HAP-1 (cell line): Measurements from ENCODE around the gene RAB2B.
"Not testable (repeated sequence)": the region's sequence is repeated elsewhere in the genome, so short reads cannot be mapped to it uniquely, and the experiment has no call there.

Experiments
- DNase-seq, 2 experiments: peaks; one replicate each; pipeline ENCODE4 v3.0.0-alpha.2; 2016 to 2020; ENCODE audit warnings: low spot score in 2 of 2
- H3K27me3 ChIP-seq: fragments of 250-450 bp; sonication (Bioruptor Pico); 2 replicates; pipeline ENCODE4 v1.5.1; 2020; ENCODE audit warnings: low read depth, mild to moderate bottlenecking, moderate library complexity
- H3K36me3 ChIP-seq: fragments of 250-450 bp; sonication (Bioruptor Pico); replicated peaks from 2 replicates; pipeline ENCODE4 v1.5.1; 2020; ENCODE audit warnings: mild to moderate bottlenecking
- H3K4me1 ChIP-seq: fragments of 250-450 bp; sonication (Bioruptor Pico); 2 replicates; pipeline ENCODE4 v1.5.1; 2020; ENCODE audit warnings: mild to moderate bottlenecking
- H3K4me3 ChIP-seq: fragments of 250-450 bp; sonication (Bioruptor Pico); 2 replicates; pipeline ENCODE4 v1.5.1; 2020; ENCODE audit warnings: mild to moderate bottlenecking, moderate library complexity
- H3K9me3 ChIP-seq: fragments of 250-450 bp; sonication (Bioruptor Pico); 2 replicates; pipeline ENCODE4 v1.5.1; 2020; ENCODE audit warnings: mild to moderate bottlenecking, moderate library complexity
- in situ Hi-C: fragments of 300-500 bp; cut with MboI; formaldehyde crosslinking; loops from 3 replicates; pipeline ENCODE4 v1.14.3; 2020; ENCODE audit warnings: low sequenced_read_pairs, inconsistent platforms, mixed read lengths

RAB2B gene

DNA sequence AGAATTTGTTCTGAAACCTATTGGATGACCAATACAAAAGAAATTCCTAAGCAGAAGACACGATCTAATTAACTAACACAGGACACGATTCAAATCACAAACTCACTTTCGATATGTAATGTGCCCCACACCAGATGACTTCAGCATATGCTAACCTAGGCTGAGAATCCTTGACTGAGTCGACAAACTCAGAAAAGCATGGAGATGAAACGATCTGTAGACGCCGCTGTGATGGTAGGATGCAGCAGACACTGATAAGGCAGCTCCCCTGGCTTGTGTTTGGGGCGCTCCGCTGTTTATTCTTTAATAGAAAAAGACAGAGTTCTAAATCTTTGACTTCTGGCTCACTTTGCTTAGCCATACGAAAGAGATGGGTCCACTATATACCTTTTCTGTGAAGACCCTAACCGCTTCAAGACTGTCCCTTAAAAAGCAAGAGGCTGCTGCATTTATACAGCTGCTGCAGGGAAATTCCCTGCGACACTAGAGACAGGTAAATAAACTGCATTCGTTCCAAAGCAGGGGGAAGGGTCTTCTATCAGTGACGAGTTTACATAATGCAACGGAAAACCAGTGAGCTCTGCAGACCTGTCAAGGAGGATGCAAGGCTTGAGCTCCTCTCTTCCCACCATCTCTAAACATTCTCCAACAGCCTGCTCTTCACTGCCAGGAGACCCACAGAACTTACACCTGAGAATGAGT lies 21.8 kb downstream of the RAB2B start:
- Histone ChIP-seq H3K36me3 (peaks cover 12% of the 10 kb centered on the region), H3K4me1 (peaks cover 17% of the 10 kb centered on the region), H3K9me3 (no peaks in the 10 kb centered on the region), H3K27me3 (no peaks in the 10 kb centered on the region), H3K4me3 (peak overlapping the region; percentile 99)
- in situ Hi-C loops: no loop called here
- no peak for DNase-seq

DNA sequence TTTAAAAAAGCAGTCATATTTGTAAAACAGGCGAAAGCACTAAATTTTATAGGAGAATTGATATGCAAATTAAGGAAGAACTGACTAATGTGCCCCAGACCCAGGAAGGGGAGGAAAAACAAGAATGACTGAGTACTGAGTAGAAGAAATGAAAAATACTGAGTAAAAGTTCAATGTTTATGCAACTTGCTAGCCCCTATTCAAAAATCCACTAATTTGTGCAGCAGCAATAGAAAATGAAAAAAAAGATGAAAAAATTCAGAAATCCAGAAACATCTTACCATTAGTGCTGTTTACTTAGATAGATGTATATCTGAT lies 26.9 kb downstream of the RAB2B start:
- Histone ChIP-seq H3K27me3 (no peaks in the 10 kb centered on the region), H3K36me3 (peaks cover 11% of the 10 kb centered on the region), H3K4me1 (peaks cover 21% of the 10 kb centered on the region), H3K9me3 (no peaks in the 10 kb centered on the region), H3K4me3 (no peak overlapping the region)
- DNase-seq: no peak
- in situ Hi-C loops: no loop called here

DNA sequence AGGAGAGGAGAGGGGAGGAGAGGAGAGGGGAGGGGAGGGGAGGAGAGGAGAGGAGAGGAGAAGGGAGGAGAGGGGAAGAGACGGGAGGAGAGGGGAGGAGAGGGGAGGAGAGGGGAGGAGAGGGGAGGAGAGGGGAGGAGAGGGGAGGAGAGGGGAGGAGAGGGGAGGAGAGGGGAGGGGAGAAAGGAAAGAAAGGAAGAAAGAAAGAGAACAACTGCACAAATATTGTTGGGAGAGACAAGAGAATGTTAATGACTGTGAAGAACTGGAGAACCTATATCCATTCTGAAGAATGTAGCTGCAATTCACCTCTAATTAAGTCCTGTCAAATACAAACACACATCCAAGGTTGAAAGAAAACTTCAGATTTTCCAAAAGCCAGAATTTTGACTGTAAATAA lies 34.1 kb downstream of the RAB2B start:
- H3K4me3 ChIP-seq, H3K27me3 ChIP-seq, in situ Hi-C loops, H3K9me3 ChIP-seq, H3K36me3 ChIP-seq, H3K4me1 ChIP-seq, DNase-seq: not testable (repeated sequence)

DNA sequence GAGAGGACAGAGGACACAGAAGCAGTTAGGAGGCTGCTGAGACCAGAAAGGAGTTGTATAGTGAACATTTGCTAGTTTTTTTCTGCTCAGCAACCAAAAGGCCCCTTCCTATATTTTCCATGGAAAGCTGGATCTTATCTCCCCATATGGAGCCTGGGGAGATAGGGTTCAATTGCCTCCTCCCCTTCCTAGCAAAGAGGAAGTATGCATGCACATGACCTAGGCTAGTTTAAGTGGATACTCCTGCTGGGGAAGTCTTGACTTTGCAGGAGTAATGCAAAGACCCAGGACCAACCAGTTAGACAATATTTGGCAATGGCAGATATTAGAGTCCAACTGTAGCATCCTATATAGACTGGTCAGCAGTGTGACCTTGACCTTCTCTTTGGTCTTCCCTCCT lies 35.9 kb downstream of the RAB2B start:
- H3K9me3 ChIP-seq: no peaks in the 10 kb centered on the region
- no peaks in the 10 kb centered on the region for H3K27me3 ChIP-seq
- H3K4me1 ChIP-seq: peaks cover 10% of the 10 kb centered on the region
- no peak for DNase-seq
- H3K36me3 ChIP-seq: 0 out of 2 replicates have a peak, but pooled peaks cover 3% of the 10 kb centered on the region
- H3K4me3 ChIP-seq: no peak overlapping the region
- in situ Hi-C loops: no loop called here

DNA sequence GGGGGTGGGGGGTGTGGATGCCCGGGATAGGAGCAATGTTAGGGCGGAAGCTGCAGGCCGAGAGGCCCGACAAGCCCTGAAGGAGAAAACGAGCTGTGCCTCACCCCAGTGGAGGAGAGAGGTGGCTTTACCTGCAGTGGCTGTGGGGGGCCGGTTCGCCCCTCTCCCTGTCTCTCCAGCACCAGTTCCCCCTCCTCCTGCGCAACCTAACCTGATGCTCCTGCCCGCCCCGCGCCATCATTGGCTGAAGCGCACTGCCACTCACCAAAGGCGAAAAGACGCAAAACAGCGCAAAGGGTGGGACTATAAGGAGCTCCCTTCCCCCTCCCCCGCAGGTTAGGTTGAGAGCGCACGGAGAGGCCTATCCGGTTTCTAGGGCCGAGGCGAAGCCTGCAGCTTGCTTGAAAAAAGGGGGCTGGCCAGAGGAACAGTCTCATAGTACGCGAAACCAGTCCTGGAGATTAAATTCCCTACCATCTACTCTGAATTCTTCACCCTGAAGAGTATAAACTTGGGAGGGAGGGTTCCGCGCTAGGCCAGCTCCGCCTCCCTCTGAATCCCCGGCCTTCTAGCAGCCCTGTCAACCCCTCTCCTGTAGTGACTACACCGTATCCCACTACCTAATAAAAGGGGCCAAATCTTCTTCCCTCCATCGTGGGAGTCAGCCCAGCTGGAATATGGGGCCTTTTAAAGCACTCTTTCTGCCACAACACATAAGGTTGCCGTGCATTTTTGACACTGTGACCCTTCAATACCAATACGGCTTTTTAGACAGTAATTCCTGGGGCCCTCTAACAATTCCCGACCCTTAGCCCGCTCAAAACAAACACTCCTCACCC lies 39.5 kb downstream of the RAB2B start:
- no peaks in the 10 kb centered on the region for H3K9me3 ChIP-seq
- DNase-seq: peak; percentile 96 to 100
- H3K27me3 ChIP-seq: no peaks in the 10 kb centered on the region
- peaks cover 12% of the 10 kb centered on the region for H3K4me1 ChIP-seq
- H3K4me3 ChIP-seq: peak overlapping the region; percentile 55
- H3K36me3 ChIP-seq: no peaks in the 10 kb centered on the region
- in situ Hi-C loops: no loop called here

DNA sequence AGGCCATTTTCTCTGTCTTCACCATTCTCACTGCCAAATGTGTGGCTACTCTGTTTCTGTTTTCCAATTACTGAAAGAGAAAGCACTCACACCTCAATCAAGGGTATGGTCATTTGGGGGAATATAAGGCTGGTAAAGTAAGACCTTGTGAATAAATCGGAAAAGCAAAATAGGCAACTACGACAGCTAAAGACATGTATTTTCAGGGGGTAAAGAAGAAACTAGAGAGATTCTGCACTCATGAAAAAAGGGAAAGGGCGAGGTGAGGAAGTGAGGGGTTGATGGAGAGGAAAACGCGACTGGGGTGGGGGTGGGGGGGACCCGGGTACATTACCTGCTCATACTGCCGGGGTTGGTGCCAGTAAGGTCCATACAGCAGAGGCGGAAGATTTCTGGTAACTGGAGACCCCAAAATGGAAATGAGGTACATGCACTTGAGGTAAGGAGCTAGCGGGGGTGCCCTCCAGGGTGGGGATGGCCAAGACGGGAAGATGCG lies 40.1 kb downstream of the RAB2B start:
- in situ Hi-C loops: no loop called here
- no peak for DNase-seq
- H3K27me3 ChIP-seq: no peaks in the 10 kb centered on the region

DNA sequence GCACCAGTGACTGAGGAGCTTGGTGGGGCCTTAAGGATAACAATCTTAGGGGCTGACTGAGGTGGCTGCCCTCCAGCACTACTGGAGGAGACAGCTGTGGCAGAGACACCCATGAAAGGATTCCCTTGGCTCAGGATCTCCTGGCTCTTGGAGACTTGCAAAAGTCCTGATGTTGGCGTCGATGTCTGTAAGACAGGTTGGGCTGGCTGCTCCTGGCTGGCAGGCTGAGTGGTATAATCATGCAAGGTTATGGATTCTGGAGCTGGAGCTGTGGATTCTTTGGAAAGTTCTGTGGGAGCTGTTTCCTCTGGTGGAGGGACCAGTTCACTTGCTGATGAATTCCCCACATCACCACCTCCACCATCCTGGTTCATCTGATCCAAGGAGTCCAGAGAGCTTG lies 45.6 kb downstream of the RAB2B start:
- H3K27me3 ChIP-seq: no peaks in the 10 kb centered on the region
- DNase-seq: no peak
- peaks cover 5% of the 10 kb centered on the region for H3K4me1 ChIP-seq
- H3K4me3 ChIP-seq: no peak overlapping the region
- H3K9me3 ChIP-seq: no peaks in the 10 kb centered on the region
- in situ Hi-C loops: no loop called here
- peaks cover 49% of the 10 kb centered on the region for H3K36me3 ChIP-seq

More for the DNA sequence above, 40.1 kb downstream of the RAB2B start:
- peaks cover 3% of the 10 kb centered on the region for H3K36me3 ChIP-seq
- H3K9me3 ChIP-seq: no peaks in the 10 kb centered on the region
- peak overlapping the region; percentile 55 for H3K4me3 ChIP-seq
- H3K4me1 ChIP-seq: peaks cover 12% of the 10 kb centered on the region

DNA sequence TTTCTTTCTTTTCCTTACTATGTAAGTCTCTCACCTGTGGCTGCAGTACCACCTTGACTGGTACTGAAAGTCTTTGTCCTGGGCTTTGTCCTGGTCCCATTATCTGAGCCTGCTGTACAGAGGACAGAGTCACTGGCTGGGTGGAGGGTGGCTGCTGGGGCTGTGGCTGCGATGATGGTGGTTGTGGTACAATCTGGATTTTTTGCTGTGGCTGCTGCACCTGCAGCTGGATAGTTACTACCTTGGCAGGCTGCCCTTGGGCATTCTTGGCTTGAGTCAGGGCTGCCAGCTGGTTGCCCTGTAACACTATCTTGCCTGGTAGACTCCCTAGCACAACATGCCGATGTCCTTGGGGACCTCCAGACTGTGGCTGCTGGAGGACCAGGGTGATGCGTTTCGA lies 47.8 kb downstream of the RAB2B start:
- Histone ChIP-seq H3K9me3 (no peaks in the 10 kb centered on the region), H3K27me3 (no peaks in the 10 kb centered on the region), H3K4me3 (no peak overlapping the region), H3K36me3 (peaks cover 70% of the 10 kb centered on the region), H3K4me1 (no peaks in the 10 kb centered on the region)
- in situ Hi-C loops: no loop called here
- DNase-seq: no peak

DNA sequence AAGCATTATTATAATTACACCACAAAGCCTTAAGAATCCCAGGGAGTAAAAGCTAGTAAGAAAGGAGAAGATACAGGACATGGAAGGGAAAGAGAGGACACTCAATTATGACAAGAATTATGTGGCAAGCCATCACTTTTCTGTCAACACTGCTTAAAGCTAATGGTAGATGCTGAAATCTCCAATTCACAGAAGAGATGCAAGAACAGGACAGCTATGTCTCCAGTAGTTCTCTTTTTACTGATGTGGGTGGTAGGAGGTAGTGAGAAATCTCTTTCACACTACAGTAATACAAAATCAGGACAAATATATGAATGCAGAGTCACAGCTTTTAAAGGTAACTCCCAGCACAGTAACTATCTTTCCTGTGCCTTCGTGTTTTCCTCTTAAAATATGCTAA lies 50.1 kb downstream of the RAB2B start:
- H3K9me3 ChIP-seq: no peaks in the 10 kb centered on the region
- no peak overlapping the region for H3K4me3 ChIP-seq
- peaks cover 90% of the 10 kb centered on the region for H3K36me3 ChIP-seq
- DNase-seq: no peak
- no peaks in the 10 kb centered on the region for H3K27me3 ChIP-seq
- in situ Hi-C loops: no loop called here
- no peaks in the 10 kb centered on the region for H3K4me1 ChIP-seq

DNA sequence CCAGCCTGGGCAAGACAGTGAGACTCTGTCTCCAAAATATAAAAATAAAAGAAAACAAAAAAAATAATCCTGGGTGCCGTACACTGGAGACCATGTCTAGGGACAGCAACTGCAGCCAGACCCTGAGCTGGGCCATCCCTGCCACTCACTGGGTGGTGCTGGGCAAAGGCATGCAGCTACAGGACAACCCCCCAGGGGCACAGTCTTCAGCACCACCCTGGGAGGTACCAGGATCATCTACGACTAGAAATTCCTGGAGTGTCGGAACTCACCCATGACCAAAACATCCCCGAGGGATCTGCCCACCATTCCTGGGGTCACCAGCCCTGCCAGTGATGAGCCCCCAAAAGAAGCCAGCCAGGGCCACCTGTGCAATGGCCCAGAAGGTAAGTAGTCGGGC lies 57.2 kb downstream of the RAB2B start:
- H3K27me3 ChIP-seq: no peaks in the 10 kb centered on the region
- H3K9me3 ChIP-seq: no peaks in the 10 kb centered on the region
- no peaks in the 10 kb centered on the region for H3K4me1 ChIP-seq
- no peak for DNase-seq
- peaks cover 72% of the 10 kb centered on the region for H3K36me3 ChIP-seq
- H3K4me3 ChIP-seq: no peak overlapping the region
- in situ Hi-C loops: no loop called here

DNA sequence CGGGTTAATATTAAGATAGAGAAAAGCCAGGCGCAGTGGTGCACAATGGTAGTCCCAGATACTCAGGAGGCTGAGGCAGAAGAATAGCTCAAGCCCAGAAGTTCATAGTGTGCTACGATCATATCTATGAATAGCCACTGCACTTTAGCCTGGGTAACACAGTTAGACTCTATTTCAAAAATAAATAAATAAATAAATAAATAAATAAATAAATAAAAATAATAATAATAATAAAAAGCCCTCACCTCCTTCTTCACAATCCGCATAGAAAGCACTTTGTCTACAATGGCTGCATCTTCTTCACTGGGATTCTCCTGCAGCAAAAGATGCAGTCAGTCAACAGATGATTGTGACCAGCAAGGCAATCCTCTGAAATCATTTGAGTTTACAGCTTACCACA lies 61.4 kb downstream of the RAB2B start:
- no peak for DNase-seq
- no peak overlapping the region for H3K4me3 ChIP-seq
- H3K27me3 ChIP-seq: no peaks in the 10 kb centered on the region
- H3K9me3 ChIP-seq: no peaks in the 10 kb centered on the region
- H3K36me3 ChIP-seq: peaks cover 68% of the 10 kb centered on the region
- no peaks in the 10 kb centered on the region for H3K4me1 ChIP-seq
- in situ Hi-C loops: no loop called here

DNA sequence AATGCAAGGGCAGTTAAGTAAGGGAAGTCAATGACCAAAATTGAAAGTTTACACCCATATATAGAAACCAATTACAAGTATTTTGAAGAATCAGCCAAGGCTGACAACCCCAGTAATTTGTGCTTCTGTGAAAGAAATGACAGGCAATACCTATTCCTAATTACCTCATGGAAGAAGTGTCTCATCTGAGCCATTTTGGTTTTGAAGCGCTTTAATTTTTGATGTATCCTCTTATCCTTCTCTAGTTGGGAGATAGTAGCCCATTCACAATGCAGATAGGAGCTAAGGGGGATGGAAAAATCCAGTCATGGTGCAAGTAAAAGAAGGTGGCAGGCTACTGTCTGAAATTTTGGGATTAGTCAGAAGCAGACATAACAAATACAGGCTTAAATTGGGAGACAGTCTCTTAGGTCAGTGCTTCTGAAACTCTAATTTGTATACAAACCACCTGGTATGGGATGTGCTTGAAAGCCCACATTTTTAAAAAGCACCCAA lies 62.6 kb downstream of the RAB2B start:
- Histone ChIP-seq H3K9me3 (no peaks in the 10 kb centered on the region), H3K4me1 (no peaks in the 10 kb centered on the region), H3K27me3 (no peaks in the 10 kb centered on the region), H3K36me3 (peaks cover 70% of the 10 kb centered on the region), H3K4me3 (no peak overlapping the region)
- DNase-seq: no peak
- in situ Hi-C loops: no loop called here
